ENCODE results near the gene KREMEN2.

DNA sequence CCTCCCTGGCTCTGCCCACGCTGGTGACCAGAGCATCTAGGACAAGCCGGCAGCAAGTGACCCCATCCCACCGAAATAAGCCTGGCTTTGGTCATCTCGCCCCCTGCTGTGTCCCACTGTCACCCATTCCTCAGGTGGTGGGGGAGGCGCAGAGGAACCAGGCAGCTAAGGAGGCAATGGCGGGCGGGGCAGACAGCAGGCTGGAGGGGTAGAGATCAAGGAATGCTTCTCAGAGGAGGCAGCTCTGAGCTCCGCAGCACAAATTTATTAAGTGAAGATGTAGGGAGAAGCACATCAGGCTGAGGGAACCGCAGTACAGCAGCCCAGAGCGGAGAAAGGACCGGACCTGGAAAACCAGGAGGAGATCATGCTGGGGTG, 7.5 kb upstream of the KREMEN2 start:
- TF ChIP-seq, protein P1, sequence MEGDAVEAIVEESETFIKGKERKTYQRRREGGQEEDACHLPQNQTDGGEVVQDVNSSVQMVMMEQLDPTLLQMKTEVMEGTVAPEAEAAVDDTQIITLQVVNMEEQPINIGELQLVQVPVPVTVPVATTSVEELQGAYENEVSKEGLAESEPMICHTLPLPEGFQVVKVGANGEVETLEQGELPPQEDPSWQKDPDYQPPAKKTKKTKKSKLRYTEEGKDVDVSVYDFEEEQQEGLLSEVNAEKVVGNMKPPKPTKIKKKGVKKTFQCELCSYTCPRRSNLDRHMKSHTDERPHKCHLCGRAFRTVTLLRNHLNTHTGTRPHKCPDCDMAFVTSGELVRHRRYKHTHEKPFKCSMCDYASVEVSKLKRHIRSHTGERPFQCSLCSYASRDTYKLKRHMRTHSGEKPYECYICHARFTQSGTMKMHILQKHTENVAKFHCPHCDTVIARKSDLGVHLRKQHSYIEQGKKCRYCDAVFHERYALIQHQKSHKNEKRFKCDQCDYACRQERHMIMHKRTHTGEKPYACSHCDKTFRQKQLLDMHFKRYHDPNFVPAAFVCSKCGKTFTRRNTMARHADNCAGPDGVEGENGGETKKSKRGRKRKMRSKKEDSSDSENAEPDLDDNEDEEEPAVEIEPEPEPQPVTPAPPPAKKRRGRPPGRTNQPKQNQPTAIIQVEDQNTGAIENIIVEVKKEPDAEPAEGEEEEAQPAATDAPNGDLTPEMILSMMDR (IDR thresholded peaks at IDR 0.05; ENCODE audit: low read depth, low read length) = no peak
- no peak for TF ChIP-seq EZH2phosphoT487 (IDR thresholded peaks at IDR 0.05; ENCODE audit: low read depth)
